ENCODE data around the gene CHST11.
A peak's percentile ranks its signal among the peaks of the same experiment; 100 is the strongest.

CHST11 gene

GRCh38 chr12:104668274-104668718 lies 211.5 kb downstream of the CHST11 start (continued):
- TF ChIP-seq ZNF426 (tag by site-specific recombination; IDR thresholded peaks at IDR 0.05) (no peak), ZNF214 (tag by site-specific recombination; IDR thresholded peaks at IDR 0.05; ENCODE audit: borderline replicate concordance) (no peak), ZNF292 (tag by site-specific recombination; IDR thresholded peaks at IDR 0.05; ENCODE audit: borderline replicate concordance, low read depth) (no peak), ZNF623 (tag by site-specific recombination; IDR thresholded peaks at IDR 0.05) (no peak), ZBTB26 (tag by site-specific recombination; optimal IDR thresholded peaks at IDR 0.05) (no peak), ZFP69B (tag by site-specific recombination; IDR thresholded peaks at IDR 0.05) (no peak), SALL2 (tag by site-specific recombination; IDR thresholded peaks at IDR 0.05; ENCODE audit: borderline replicate concordance) (no peak), ZNF10 (tag by site-specific recombination; IDR thresholded peaks at IDR 0.05) (no peak), ZNF341 (tag by site-specific recombination; IDR thresholded peaks at IDR 0.05; ENCODE audit: low read depth) (no peak; the same call in 1 of the 2 replicates), KLF10 (tag by site-specific recombination; IDR thresholded peaks at IDR 0.05) (no peak), HOXC10 (CRISPR knock-in tag; IDR thresholded peaks at IDR 0.05) (no peak), ZNF132 (tag by site-specific recombination; IDR thresholded peaks at IDR 0.05; ENCODE audit: borderline replicate concordance) (no peak), ZNF596 (tag by site-specific recombination; IDR thresholded peaks at IDR 0.05) (no peak), ZNF266 (tag by site-specific recombination; IDR thresholded peaks at IDR 0.05; ENCODE audit: low read depth) (no peak), ELK4 (IDR thresholded peaks at IDR 0.05; ENCODE audit: borderline replicate concordance, low read depth, low read length) (no peak), TRIM28 (IDR thresholded peaks at IDR 0.05; ENCODE audit: borderline replicate concordance, low read length) (peak; percentile 45; the same call in 1 of the 2 replicates), ZNF121 (tag by site-specific recombination; IDR thresholded peaks at IDR 0.05) (no peak), ZNF600 (tag by site-specific recombination; IDR thresholded peaks at IDR 0.05) (peak; percentile 45; the same call in 1 of the 2 replicates), ZNF48 (tag by site-specific recombination; IDR thresholded peaks at IDR 0.05) (no peak), AEBP2 (tag by site-specific recombination; IDR thresholded peaks at IDR 0.05; ENCODE audit: borderline replicate concordance) (no peak), ZNF654 (tag by site-specific recombination; IDR thresholded peaks at IDR 0.05; ENCODE audit: low read depth) (no peak), SP2 (tag by site-specific recombination; IDR thresholded peaks at IDR 0.05) (no peak), ZNF366 (tag by site-specific recombination; conservative IDR thresholded peaks at IDR 0.05) (0 out of 2 replicates have a peak, but pooled peaks have one; percentile 15), ZNF560 (tag by site-specific recombination; IDR thresholded peaks at IDR 0.05; ENCODE audit: borderline replicate concordance) (no peak), ZNF791 (tag by site-specific recombination; IDR thresholded peaks at IDR 0.05) (no peak), ZSCAN30 (tag by site-specific recombination; IDR thresholded peaks at IDR 0.05) (peak; percentile 61; the same call in 1 of the 2 replicates)
- TF ChIP-seq, protein P1, sequence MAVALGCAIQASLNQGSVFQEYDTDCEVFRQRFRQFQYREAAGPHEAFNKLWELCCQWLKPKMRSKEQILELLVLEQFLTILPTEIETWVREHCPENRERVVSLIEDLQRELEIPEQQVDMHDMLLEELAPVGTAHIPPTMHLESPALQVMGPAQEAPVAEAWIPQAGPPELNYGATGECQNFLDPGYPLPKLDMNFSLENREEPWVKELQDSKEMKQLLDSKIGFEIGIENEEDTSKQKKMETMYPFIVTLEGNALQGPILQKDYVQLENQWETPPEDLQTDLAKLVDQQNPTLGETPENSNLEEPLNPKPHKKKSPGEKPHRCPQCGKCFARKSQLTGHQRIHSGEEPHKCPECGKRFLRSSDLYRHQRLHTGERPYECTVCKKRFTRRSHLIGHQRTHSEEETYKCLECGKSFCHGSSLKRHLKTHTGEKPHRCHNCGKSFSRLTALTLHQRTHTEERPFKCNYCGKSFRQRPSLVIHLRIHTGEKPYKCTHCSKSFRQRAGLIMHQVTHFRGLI (tag by site-specific recombination; IDR thresholded peaks at IDR 0.05) = no peak
- TF ChIP-seq, protein P2, sequence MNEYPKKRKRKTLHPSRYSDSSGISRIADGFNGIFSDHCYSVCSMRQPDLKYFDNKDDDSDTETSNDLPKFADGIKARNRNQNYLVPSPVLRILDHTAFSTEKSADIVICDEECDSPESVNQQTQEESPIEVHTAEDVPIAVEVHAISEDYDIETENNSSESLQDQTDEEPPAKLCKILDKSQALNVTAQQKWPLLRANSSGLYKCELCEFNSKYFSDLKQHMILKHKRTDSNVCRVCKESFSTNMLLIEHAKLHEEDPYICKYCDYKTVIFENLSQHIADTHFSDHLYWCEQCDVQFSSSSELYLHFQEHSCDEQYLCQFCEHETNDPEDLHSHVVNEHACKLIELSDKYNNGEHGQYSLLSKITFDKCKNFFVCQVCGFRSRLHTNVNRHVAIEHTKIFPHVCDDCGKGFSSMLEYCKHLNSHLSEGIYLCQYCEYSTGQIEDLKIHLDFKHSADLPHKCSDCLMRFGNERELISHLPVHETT (tag by site-specific recombination; IDR thresholded peaks at IDR 0.05) = no peak
- TF ChIP-seq, protein P3, sequence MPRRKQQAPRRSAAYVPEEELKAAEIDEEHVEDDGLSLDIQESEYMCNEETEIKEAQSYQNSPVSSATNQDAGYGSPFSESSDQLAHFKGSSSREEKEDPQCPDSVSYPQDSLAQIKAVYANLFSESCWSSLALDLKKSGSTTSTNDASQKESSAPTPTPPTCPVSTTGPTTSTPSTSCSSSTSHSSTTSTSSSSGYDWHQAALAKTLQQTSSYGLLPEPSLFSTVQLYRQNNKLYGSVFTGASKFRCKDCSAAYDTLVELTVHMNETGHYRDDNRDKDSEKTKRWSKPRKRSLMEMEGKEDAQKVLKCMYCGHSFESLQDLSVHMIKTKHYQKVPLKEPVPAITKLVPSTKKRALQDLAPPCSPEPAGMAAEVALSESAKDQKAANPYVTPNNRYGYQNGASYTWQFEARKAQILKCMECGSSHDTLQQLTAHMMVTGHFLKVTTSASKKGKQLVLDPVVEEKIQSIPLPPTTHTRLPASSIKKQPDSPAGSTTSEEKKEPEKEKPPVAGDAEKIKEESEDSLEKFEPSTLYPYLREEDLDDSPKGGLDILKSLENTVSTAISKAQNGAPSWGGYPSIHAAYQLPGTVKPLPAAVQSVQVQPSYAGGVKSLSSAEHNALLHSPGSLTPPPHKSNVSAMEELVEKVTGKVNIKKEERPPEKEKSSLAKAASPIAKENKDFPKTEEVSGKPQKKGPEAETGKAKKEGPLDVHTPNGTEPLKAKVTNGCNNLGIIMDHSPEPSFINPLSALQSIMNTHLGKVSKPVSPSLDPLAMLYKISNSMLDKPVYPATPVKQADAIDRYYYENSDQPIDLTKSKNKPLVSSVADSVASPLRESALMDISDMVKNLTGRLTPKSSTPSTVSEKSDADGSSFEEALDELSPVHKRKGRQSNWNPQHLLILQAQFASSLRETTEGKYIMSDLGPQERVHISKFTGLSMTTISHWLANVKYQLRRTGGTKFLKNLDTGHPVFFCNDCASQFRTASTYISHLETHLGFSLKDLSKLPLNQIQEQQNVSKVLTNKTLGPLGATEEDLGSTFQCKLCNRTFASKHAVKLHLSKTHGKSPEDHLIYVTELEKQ (tag by site-specific recombination; IDR thresholded peaks at IDR 0.05; ENCODE audit: borderline replicate concordance) = no peak

Measured in HEK293 (cell line).